ENCODE data around the gene NECTIN1. TPM values are rescaled to one million over a fixed set of nuclear protein-coding genes. Genes with fewer than 3 reads are reported as not detected.
A peak's percentile ranks its signal among the peaks of the same experiment; 100 is the strongest.

Gene NECTIN1
- total and polyA plus RNA-seq, 4 donors = 4.7 to 18.3 (median 7.3) TPM

GRCh38 chr11:119742263-119742861 lies 13.4 kb upstream of the NECTIN1 start:
- 1 to 3% methylated on average over 33 to 38 of the region's 38 CpGs for WGBS, 2 donors
- Histone ChIP-seq H3K27me3 (ENCODE audit: control insufficient read depth in 3 of 3, insufficient read depth in 3 of 3, low read length in 2 of 3) (peaks cover 0 to 7% (median 0%) of the 10 kb centered on the region in 3 donors), H3K36me3 (ENCODE audit: control insufficient read depth in 4 of 4, insufficient read depth in 4 of 4, low read length in 4 of 4) (no peaks in the 10 kb centered on the region), H3K27ac (ENCODE audit: low read depth in 1 of 2, low read length in 1 of 2) (no peak overlapping the region), H3K4me3 (no peak overlapping the region), H3K9me3 (ENCODE audit: control insufficient read depth in 4 of 4, insufficient read depth in 3 of 4, low read length in 3 of 4) (peaks cover 0 to 5% (median 0%) of the 10 kb centered on the region in 4 donors), H3K9ac (ENCODE audit: insufficient read depth in 1 of 2, low read length in 2 of 2) (peak overlapping the region in 1 of 2 donors; percentile 40), H3K4me1 (ENCODE audit: control insufficient read depth in 5 of 5, insufficient read depth in 5 of 5, low read length in 5 of 5) (peaks cover 0 to 12% (median 5%) of the 10 kb centered on the region in 5 donors)
- DNase-seq = peak; percentile 81 to 85 (median 82)
- no peak for ATAC-seq (ENCODE audit: insufficient read depth, low FRiP score)
- TF ChIP-seq CTCF (IDR thresholded peaks at IDR 0.05; ENCODE audit: control extremely low read depth, extremely low read depth) = no peak

GRCh38 chr11:119741369-119742262 lies 12.6 kb upstream of the NECTIN1 start:
- peaks cover 0 to 12% (median 5%) of the 10 kb centered on the region in 5 donors for H3K4me1 ChIP-seq (ENCODE audit: control insufficient read depth in 5 of 5, insufficient read depth in 5 of 5, low read length in 5 of 5)
- H3K27me3 ChIP-seq (ENCODE audit: control insufficient read depth in 3 of 3, insufficient read depth in 3 of 3, low read length in 2 of 3) = peaks cover 0 to 7% (median 0%) of the 10 kb centered on the region in 3 donors
- no peaks in the 10 kb centered on the region for H3K36me3 ChIP-seq (ENCODE audit: control insufficient read depth in 4 of 4, insufficient read depth in 4 of 4, low read length in 4 of 4)
- H3K9ac ChIP-seq (ENCODE audit: insufficient read depth in 1 of 2, low read length in 2 of 2) = no peak overlapping the region
- no peak for ATAC-seq (ENCODE audit: insufficient read depth, low FRiP score)
- DNase-seq = peak; percentile 20 to 58 (median 40)
- peak; percentile 14 for TF ChIP-seq CTCF (IDR thresholded peaks at IDR 0.05; ENCODE audit: control extremely low read depth, extremely low read depth)
- H3K27ac ChIP-seq (ENCODE audit: low read depth in 1 of 2, low read length in 1 of 2) = no peak overlapping the region
- WGBS, 2 donors = 15 to 16% methylated on average over 54 of the region's 54 CpGs
- H3K4me3 ChIP-seq = no peak overlapping the region
- peaks cover 0 to 5% (median 0%) of the 10 kb centered on the region in 4 donors for H3K9me3 ChIP-seq (ENCODE audit: control insufficient read depth in 4 of 4, insufficient read depth in 3 of 4, low read length in 3 of 4)

GRCh38 chr11:119739975-119740374 lies 11.0 kb upstream of the NECTIN1 start:
- Histone ChIP-seq H3K4me1 (ENCODE audit: control insufficient read depth in 5 of 5, insufficient read depth in 5 of 5, low read length in 5 of 5) (peaks cover 0 to 12% (median 5%) of the 10 kb centered on the region in 5 donors), H3K4me3 (no peak overlapping the region), H3K27ac (ENCODE audit: low read depth in 1 of 2, low read length in 1 of 2) (no peak overlapping the region), H3K9ac (ENCODE audit: insufficient read depth in 1 of 2, low read length in 2 of 2) (no peak overlapping the region), H3K9me3 (ENCODE audit: control insufficient read depth in 4 of 4, insufficient read depth in 3 of 4, low read length in 3 of 4) (peaks cover 0 to 5% (median 0%) of the 10 kb centered on the region in 4 donors), H3K27me3 (ENCODE audit: control insufficient read depth in 3 of 3, insufficient read depth in 3 of 3, low read length in 2 of 3) (peaks cover 0 to 7% (median 0%) of the 10 kb centered on the region in 3 donors), H3K36me3 (ENCODE audit: control insufficient read depth in 4 of 4, insufficient read depth in 4 of 4, low read length in 4 of 4) (no peaks in the 10 kb centered on the region)
- ATAC-seq (ENCODE audit: insufficient read depth, low FRiP score) (no peak), DNase-seq (no peak)
- WGBS, 2 donors = 71 to 75% methylated on average over 4 of the region's 4 CpGs
- no peak for TF ChIP-seq CTCF (IDR thresholded peaks at IDR 0.05; ENCODE audit: control extremely low read depth, extremely low read depth)

Measured in lung (tissue), 12 donors.